ENCODE results near the gene MAP3K7CL.

The MAP3K7CL gene

DNA sequence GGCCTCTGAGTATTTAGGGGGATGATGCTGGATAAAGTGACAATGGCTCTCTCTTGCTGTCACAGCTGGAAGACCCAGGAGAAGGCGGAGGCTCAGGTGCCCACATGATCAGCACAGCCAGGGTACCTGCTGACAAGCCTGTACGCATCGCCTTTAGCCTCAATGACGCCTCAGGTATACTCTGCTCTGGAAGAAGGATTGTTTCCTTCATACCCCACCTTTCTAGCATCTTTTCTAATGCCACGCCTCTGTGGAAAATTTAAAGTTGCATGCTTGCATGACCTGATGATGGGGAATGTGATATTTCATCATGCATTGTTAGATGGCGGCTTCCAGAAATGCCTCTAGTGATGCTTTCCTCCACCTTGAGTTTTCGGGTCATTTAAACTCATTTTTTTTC is 2.8 kb downstream of the MAP3K7CL start:
- CTCF ChIA-PET = no interaction called here

DNA sequence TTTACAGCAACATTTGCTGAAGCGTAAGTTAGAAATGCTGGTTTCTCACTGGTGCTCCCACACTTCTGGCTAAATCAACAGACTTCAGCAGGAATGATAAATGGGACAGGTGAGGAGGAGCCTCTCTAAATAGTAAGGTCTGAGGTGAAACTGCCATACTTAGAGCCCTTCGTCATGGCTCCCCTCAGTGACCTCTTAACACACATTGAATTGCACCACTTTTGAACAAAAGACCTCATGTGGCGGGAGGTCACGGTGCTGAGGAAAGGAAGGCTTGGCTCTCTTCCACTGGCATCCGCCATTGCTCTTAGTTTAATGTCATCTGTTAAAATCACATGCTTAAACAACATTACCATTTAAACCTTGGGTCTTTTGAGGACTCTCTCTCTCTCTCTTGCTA is 3.4 kb downstream of the MAP3K7CL start:
- Histone ChIP-seq H3K4me3 (ENCODE audit: control insufficient read depth in 1 of 7, extremely low read depth in 1 of 7, insufficient read depth in 4 of 7, low read depth in 2 of 7, low read length in 6 of 7) (no peak overlapping the region), H3K27me3 (replicated peaks in 2 of 5; ENCODE audit: control insufficient read depth in 4 of 5, insufficient read depth in 5 of 5, low read length in 4 of 5) (no peaks in the 10 kb centered on the region), H3K4me1 (ENCODE audit: control extremely low read depth in 1 of 4, control insufficient read depth in 4 of 4, insufficient read depth in 4 of 4, low read length in 3 of 4) (no peaks in the 10 kb centered on the region), H3K27ac (ENCODE audit: insufficient read depth in 1 of 2, low read depth in 1 of 2, low read length in 2 of 2, poor library complexity in 1 of 2, severe bottlenecking in 2 of 2) (no peak overlapping the region), H3K36me3 (ENCODE audit: control insufficient read depth in 4 of 4, insufficient read depth in 4 of 4, low read length in 3 of 4) (no peaks in the 10 kb centered on the region), H3K9me3 (ENCODE audit: control extremely low read depth in 1 of 5, control insufficient read depth in 4 of 5, insufficient read depth in 2 of 5, low read depth in 1 of 5, low read length in 4 of 5) (peaks cover 0 to 9% (median 0%) of the 10 kb centered on the region in 5 experiments)
- 94% methylated on average over 2 of the region's 5 CpGs for WGBS (ENCODE audit: insufficient coverage)
- ChIA-PET CTCF (interaction anchor here (0.6 kb wide), 1 partner anchor 11 kb away, joined by 3 read pairs; no protein-coding TSS in a partner anchor), POLR2A (no interaction called here)
- DNase-seq = no peak

More for the DNA sequence above, 2.8 kb downstream of the MAP3K7CL start:
- Histone ChIP-seq H3K4me3 (ENCODE audit: control insufficient read depth in 1 of 7, extremely low read depth in 1 of 7, insufficient read depth in 4 of 7, low read depth in 2 of 7, low read length in 6 of 7) (no peak overlapping the region), H3K27ac (ENCODE audit: insufficient read depth in 1 of 2, low read depth in 1 of 2, low read length in 2 of 2, poor library complexity in 1 of 2, severe bottlenecking in 2 of 2) (no peak overlapping the region), H3K27me3 (replicated peaks in 2 of 5; ENCODE audit: control insufficient read depth in 4 of 5, insufficient read depth in 5 of 5, low read length in 4 of 5) (no peaks in the 10 kb centered on the region), H3K36me3 (ENCODE audit: control insufficient read depth in 4 of 4, insufficient read depth in 4 of 4, low read length in 3 of 4) (no peaks in the 10 kb centered on the region), H3K9me3 (ENCODE audit: control extremely low read depth in 1 of 5, control insufficient read depth in 4 of 5, insufficient read depth in 2 of 5, low read depth in 1 of 5, low read length in 4 of 5) (peaks cover 0 to 9% (median 0%) of the 10 kb centered on the region in 5 experiments), H3K4me1 (ENCODE audit: control extremely low read depth in 1 of 4, control insufficient read depth in 4 of 4, insufficient read depth in 4 of 4, low read length in 3 of 4) (no peaks in the 10 kb centered on the region)
- POLR2A ChIA-PET = no interaction called here
- DNase-seq = no peak
- WGBS (ENCODE audit: insufficient coverage) = 100% methylated on average over 1 of the region's 7 CpGs

DNA sequence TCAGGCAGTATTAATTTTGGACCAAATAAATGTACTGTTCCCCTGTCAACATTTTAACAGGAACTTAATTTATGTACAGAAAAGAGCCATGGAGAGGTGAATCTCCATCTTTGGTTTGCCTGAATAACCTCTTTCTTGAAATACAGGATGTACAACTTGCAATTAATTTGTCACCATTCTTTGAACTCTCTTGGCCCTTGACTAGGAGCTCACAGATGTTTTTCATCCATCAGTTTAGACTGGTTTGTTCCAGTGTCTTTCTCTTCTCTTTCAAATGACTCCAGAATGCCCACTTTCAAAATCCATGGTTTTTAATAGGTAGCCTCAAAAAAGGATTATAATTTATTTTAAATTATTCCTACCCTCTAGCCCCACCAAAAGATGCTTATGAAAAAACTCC is 5.0 kb downstream of the MAP3K7CL start:
- H3K4me3 ChIP-seq (ENCODE audit: control insufficient read depth in 1 of 7, extremely low read depth in 1 of 7, insufficient read depth in 4 of 7, low read depth in 2 of 7, low read length in 6 of 7) = no peak overlapping the region
- DNase-seq = no peak
- no peak overlapping the region for H3K27ac ChIP-seq (ENCODE audit: insufficient read depth in 1 of 2, low read depth in 1 of 2, low read length in 2 of 2, poor library complexity in 1 of 2, severe bottlenecking in 2 of 2)
- no peaks in the 10 kb centered on the region for H3K9me3 ChIP-seq (ENCODE audit: control extremely low read depth in 1 of 5, control insufficient read depth in 4 of 5, insufficient read depth in 2 of 5, low read depth in 1 of 5, low read length in 4 of 5)
- POLR2A ChIA-PET = no interaction called here
- no peaks in the 10 kb centered on the region for H3K4me1 ChIP-seq (ENCODE audit: control extremely low read depth in 1 of 4, control insufficient read depth in 4 of 4, insufficient read depth in 4 of 4, low read length in 3 of 4)
- no peaks in the 10 kb centered on the region for H3K27me3 ChIP-seq (replicated peaks in 2 of 5; ENCODE audit: control insufficient read depth in 4 of 5, insufficient read depth in 5 of 5, low read length in 4 of 5)
- CTCF ChIA-PET = no interaction called here
- no peaks in the 10 kb centered on the region for H3K36me3 ChIP-seq (ENCODE audit: control insufficient read depth in 4 of 4, insufficient read depth in 4 of 4, low read length in 3 of 4)

DNA sequence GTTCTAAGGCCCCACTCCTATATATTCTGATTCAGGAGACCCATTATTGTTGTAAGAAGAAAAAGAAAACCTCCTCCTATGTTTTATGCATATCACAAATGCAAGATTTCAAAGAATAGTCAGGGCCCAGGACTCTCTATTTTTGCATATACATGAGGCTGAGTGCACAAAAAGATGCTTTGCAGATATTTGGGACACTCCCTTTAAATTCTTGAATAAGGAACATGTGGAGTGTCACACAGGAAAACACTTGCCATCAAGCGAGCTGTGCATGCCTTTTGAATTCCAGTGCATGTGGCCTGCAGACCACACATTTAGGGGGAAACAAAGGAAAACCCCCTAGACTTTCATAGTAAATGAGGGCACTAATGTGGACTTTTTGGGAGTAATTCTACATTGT is 5.6 kb downstream of the MAP3K7CL start:
- CTCF ChIA-PET = no interaction called here
- no peak overlapping the region for H3K4me3 ChIP-seq (ENCODE audit: control insufficient read depth in 1 of 7, extremely low read depth in 1 of 7, insufficient read depth in 4 of 7, low read depth in 2 of 7, low read length in 6 of 7)
- H3K4me1 ChIP-seq (ENCODE audit: control extremely low read depth in 1 of 4, control insufficient read depth in 4 of 4, insufficient read depth in 4 of 4, low read length in 3 of 4) = no peaks in the 10 kb centered on the region
- WGBS (ENCODE audit: insufficient coverage) = 100% methylated on average over 1 of the region's 1 CpG
- POLR2A ChIA-PET = no interaction called here
- no peak overlapping the region for H3K27ac ChIP-seq (ENCODE audit: insufficient read depth in 1 of 2, low read depth in 1 of 2, low read length in 2 of 2, poor library complexity in 1 of 2, severe bottlenecking in 2 of 2)
- H3K27me3 ChIP-seq (replicated peaks in 2 of 5; ENCODE audit: control insufficient read depth in 4 of 5, insufficient read depth in 5 of 5, low read length in 4 of 5) = no peaks in the 10 kb centered on the region
- no peak for DNase-seq
- no peaks in the 10 kb centered on the region for H3K36me3 ChIP-seq (ENCODE audit: control insufficient read depth in 4 of 4, insufficient read depth in 4 of 4, low read length in 3 of 4)
- H3K9me3 ChIP-seq (ENCODE audit: control extremely low read depth in 1 of 5, control insufficient read depth in 4 of 5, insufficient read depth in 2 of 5, low read depth in 1 of 5, low read length in 4 of 5) = no peaks in the 10 kb centered on the region

DNA sequence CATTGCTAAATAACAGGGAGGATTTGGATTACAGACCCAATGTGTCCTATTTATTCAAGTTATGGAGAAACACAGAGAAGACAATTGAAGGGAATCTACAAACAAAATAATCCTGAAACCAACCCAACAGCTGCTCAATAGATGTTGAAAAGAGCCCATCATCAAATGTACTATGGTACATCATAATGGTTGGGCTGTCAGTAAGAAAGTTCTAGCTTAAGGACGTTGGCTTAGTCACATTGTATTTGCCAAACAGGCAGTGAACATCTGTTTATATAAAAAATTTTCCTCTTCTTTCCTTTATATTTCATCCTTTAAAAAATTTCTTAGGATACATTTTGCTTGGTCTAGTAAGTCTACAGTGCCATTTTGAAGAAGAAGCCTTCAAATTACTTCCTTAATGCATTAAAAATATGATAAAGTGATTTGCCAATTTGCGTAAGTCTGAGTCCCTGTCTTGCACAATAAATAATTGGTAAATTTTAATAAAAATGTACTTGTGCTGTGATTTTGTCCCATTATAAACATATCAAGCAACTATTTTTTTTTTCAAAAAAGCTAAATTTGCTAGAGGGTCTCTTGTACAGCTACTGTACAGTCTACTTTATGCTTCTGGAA is 14.4 kb downstream of the MAP3K7CL start:
- H3K27me3 ChIP-seq (replicated peaks in 2 of 5; ENCODE audit: control insufficient read depth in 4 of 5, insufficient read depth in 5 of 5, low read length in 4 of 5) = no peaks in the 10 kb centered on the region
- DNase-seq = no peak
- no peak overlapping the region for H3K27ac ChIP-seq (ENCODE audit: insufficient read depth in 1 of 2, low read depth in 1 of 2, low read length in 2 of 2, poor library complexity in 1 of 2, severe bottlenecking in 2 of 2)
- H3K4me1 ChIP-seq (ENCODE audit: control extremely low read depth in 1 of 4, control insufficient read depth in 4 of 4, insufficient read depth in 4 of 4, low read length in 3 of 4) = no peaks in the 10 kb centered on the region
- no peaks in the 10 kb centered on the region for H3K9me3 ChIP-seq (ENCODE audit: control extremely low read depth in 1 of 5, control insufficient read depth in 4 of 5, insufficient read depth in 2 of 5, low read depth in 1 of 5, low read length in 4 of 5)
- 100% methylated on average over 1 of the region's 2 CpGs for WGBS (ENCODE audit: insufficient coverage)
- H3K36me3 ChIP-seq (ENCODE audit: control insufficient read depth in 4 of 4, insufficient read depth in 4 of 4, low read length in 3 of 4) = no peaks in the 10 kb centered on the region
- CTCF ChIA-PET = interaction anchor here (0.7 to 2.3 kb wide), 5 partner anchors 8 to 228 kb away, joined by 3 to 6 read pairs (median 3); no protein-coding TSS in a partner anchor
- POLR2A ChIA-PET = no interaction called here
- H3K4me3 ChIP-seq (ENCODE audit: control insufficient read depth in 1 of 7, extremely low read depth in 1 of 7, insufficient read depth in 4 of 7, low read depth in 2 of 7, low read length in 6 of 7) = no peak overlapping the region

DNA sequence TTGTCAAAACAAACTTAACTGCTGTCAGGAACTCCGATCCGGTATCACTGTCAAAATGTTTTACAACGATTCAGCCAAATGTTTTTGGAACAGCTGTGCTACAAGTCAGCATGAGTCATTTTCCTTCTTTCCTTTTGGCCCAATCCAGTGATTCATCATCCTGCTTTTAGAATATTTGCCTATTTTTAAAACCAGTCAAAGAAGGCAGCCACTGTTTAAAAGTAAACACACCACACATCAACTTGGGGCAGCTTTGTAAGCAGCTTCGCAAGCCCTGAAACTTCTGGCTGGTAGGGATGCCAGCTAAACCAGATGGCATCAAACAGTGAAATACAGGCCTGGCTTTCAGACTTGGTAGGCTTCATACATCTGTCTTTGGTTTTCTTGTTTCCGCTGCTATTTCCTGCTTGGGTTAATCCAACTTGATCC is 14.9 kb downstream of the MAP3K7CL start:
- no peak overlapping the region for H3K4me3 ChIP-seq (ENCODE audit: control insufficient read depth in 1 of 7, extremely low read depth in 1 of 7, insufficient read depth in 4 of 7, low read depth in 2 of 7, low read length in 6 of 7)
- no peaks in the 10 kb centered on the region for H3K36me3 ChIP-seq (ENCODE audit: control insufficient read depth in 4 of 4, insufficient read depth in 4 of 4, low read length in 3 of 4)
- CTCF ChIA-PET = interaction anchor here (0.7 to 2.3 kb wide), 3 partner anchors 19 to 70 kb away, joined by 3 to 6 read pairs (median 3); no protein-coding TSS in a partner anchor
- H3K27me3 ChIP-seq (replicated peaks in 2 of 5; ENCODE audit: control insufficient read depth in 4 of 5, insufficient read depth in 5 of 5, low read length in 4 of 5) = no peaks in the 10 kb centered on the region
- peak in 2 of 3 donors; percentile 47 to 66 for DNase-seq
- H3K9me3 ChIP-seq (ENCODE audit: control extremely low read depth in 1 of 5, control insufficient read depth in 4 of 5, insufficient read depth in 2 of 5, low read depth in 1 of 5, low read length in 4 of 5) = no peaks in the 10 kb centered on the region
- POLR2A ChIA-PET = no interaction called here
- no peak overlapping the region for H3K27ac ChIP-seq (ENCODE audit: insufficient read depth in 1 of 2, low read depth in 1 of 2, low read length in 2 of 2, poor library complexity in 1 of 2, severe bottlenecking in 2 of 2)
- WGBS (ENCODE audit: insufficient coverage) = 75% methylated on average over 5 of the region's 5 CpGs
- H3K4me1 ChIP-seq (ENCODE audit: control extremely low read depth in 1 of 4, control insufficient read depth in 4 of 4, insufficient read depth in 4 of 4, low read length in 3 of 4) = no peaks in the 10 kb centered on the region

DNA sequence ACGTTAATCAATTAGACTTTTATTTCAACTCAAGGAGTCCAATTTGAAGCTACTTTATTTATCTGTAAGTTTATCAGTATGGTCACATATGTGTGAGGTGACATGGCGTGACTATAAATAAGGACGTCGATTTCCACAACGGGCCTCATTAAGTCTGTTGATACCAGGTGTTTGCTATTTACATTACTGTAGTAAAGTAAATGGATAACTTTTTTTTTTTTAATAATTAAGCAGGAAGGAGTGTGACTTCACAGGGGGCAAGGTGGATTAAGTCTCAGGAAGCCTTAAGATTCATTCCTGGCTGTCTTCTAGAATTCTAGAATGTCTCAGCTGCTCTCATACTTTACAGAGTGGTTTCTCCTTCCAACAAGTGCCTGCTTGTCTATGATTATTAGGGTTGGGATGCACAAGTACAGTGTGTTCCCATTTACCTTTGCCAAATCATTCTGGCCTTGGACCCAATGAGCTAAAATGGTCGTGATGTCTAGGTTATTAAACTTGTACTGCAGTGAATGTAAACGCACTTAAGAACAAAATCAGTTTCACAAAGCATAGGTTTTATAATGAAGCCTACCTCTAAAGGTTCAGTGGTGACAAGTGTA is 15.5 kb downstream of the MAP3K7CL start:
- no peak overlapping the region for H3K27ac ChIP-seq (ENCODE audit: insufficient read depth in 1 of 2, low read depth in 1 of 2, low read length in 2 of 2, poor library complexity in 1 of 2, severe bottlenecking in 2 of 2)
- no peaks in the 10 kb centered on the region for H3K36me3 ChIP-seq (ENCODE audit: control insufficient read depth in 4 of 4, insufficient read depth in 4 of 4, low read length in 3 of 4)
- POLR2A ChIA-PET = no interaction called here
- no peaks in the 10 kb centered on the region for H3K27me3 ChIP-seq (replicated peaks in 2 of 5; ENCODE audit: control insufficient read depth in 4 of 5, insufficient read depth in 5 of 5, low read length in 4 of 5)
- CTCF ChIA-PET = interaction anchor here (0.7 to 1.0 kb wide), 2 partner anchors 31 to 70 kb away, joined by 3 read pairs; no protein-coding TSS in a partner anchor
- peak in 2 of 3 donors; percentile 11 to 41 for DNase-seq
- 100% methylated on average over 1 of the region's 7 CpGs for WGBS (ENCODE audit: insufficient coverage)
- no peaks in the 10 kb centered on the region for H3K9me3 ChIP-seq (ENCODE audit: control extremely low read depth in 1 of 5, control insufficient read depth in 4 of 5, insufficient read depth in 2 of 5, low read depth in 1 of 5, low read length in 4 of 5)
- H3K4me3 ChIP-seq (ENCODE audit: control insufficient read depth in 1 of 7, extremely low read depth in 1 of 7, insufficient read depth in 4 of 7, low read depth in 2 of 7, low read length in 6 of 7) = no peak overlapping the region
- no peaks in the 10 kb centered on the region for H3K4me1 ChIP-seq (ENCODE audit: control extremely low read depth in 1 of 4, control insufficient read depth in 4 of 4, insufficient read depth in 4 of 4, low read length in 3 of 4)
